GM18867 (cell line): ENCODE results near the gene GIGYF2.
"Not testable (repeated sequence)": the region's sequence is repeated elsewhere in the genome, so short reads cannot be mapped to it uniquely, and the experiment has no call there.

Source experiments
- ATAC-seq: cut with Tn5 transposase; IDR thresholded peaks from one replicate; pipeline ENCODE4 v1.9.1; 2021; ENCODE audit warnings: mild to moderate bottlenecking, moderate library complexity; ENCODE audit not compliant: unreplicated experiment

The GIGYF2 gene

GRCh38 chr2:232890536-232890895 lies 193.4 kb downstream of the GIGYF2 start:
- no peak for ATAC-seq

GRCh38 chr2:232890896-232891601 lies 193.9 kb downstream of the GIGYF2 start:
- no peak for ATAC-seq

GRCh38 chr2:232891621-232892071 lies 194.5 kb downstream of the GIGYF2 start:
- no peak for ATAC-seq

- no peak for ATAC-seq
These were observed 195.1 kb downstream of the GIGYF2 start for GRCh38 chr2:232892221-232892620.

DNA sequence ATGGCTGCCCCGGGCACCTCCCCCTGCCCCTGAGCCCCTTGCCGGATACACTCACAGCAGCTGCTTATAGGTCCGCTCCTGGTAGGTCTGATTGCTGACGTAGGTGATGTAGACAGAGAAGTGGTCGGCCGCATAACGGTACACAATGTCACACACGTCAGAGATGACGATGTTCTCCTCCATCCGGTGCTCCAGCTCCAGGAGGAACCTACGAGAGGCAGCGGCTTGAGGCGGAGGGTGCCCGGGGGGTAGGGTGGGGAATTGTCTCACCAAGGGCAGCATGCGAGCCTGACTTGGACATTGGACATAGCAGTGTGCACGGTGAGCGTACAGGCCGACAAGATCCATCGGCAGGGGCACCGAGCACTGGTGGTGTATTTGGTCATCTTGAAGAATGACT lies 195.7 kb downstream of the GIGYF2 start:
- ATAC-seq: no peak

- no peak for ATAC-seq
These were observed 196.7 kb downstream of the GIGYF2 start for GRCh38 chr2:232893834-232894233.

DNA sequence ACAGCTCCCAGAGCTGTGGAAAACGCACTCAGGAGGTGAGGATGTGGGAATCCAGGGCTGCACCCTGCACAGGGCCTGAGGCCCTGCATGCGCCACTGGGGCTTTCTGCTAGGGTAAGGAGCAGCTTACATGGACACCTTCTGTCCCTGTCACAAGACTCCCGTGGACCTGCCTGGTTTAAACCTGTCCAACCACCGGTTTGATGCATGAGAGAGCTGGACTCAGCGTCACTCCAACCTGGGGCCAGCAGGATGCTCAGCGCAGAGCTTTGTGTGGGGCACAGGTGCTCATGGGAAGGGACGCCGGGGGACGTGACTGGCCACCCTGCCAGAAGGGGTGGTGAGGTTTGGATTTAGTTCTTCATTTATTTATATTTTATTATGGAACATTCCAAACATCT lies 197.1 kb downstream of the GIGYF2 start:
- no peak for ATAC-seq

DNA sequence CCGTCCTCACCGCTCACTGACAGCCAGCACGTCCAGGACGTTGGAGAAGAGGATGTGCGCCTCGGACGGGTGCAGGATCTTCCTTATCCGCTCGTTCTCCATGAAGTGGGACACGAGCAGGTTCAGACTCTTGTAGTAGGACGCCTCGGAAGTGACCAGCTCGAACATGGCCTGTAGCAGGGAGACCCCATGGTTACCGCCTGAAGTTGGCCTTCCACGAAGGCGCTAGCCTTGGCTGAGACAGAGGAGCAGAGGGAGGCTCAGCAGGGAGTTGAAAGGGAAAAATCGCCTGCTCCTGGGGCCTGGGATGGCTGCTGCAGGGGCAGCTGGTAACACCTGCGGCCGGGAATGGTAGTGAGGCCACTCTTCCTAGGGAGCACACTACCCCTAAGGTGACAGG lies 197.6 kb downstream of the GIGYF2 start:
- no peak for ATAC-seq

DNA sequence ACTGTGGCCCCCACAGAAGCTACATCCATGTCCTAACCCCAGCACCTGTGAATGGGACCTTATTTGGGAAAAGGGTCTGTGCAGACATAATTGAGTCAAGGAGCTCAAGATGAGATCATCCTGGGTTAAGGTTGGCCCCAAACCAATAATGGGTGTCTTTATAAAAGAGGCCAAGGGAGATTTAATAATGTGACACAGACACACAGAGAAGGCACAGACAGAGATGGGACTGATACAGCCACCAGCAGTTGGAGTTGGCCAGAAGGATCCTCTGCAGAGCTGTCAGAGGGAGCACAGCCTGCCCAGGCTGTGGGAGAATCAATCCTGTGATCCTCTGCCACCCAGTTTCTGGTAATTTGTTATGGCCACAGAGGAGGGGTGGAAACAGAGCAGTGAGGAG lies 199.0 kb downstream of the GIGYF2 start:
- ATAC-seq: no peak

- ATAC-seq: no peak
These were observed 199.8 kb downstream of the GIGYF2 start for GRCh38 chr2:232896720-232897597.

- ATAC-seq: no peak
These were observed 200.7 kb downstream of the GIGYF2 start for GRCh38 chr2:232897598-232898408.

DNA sequence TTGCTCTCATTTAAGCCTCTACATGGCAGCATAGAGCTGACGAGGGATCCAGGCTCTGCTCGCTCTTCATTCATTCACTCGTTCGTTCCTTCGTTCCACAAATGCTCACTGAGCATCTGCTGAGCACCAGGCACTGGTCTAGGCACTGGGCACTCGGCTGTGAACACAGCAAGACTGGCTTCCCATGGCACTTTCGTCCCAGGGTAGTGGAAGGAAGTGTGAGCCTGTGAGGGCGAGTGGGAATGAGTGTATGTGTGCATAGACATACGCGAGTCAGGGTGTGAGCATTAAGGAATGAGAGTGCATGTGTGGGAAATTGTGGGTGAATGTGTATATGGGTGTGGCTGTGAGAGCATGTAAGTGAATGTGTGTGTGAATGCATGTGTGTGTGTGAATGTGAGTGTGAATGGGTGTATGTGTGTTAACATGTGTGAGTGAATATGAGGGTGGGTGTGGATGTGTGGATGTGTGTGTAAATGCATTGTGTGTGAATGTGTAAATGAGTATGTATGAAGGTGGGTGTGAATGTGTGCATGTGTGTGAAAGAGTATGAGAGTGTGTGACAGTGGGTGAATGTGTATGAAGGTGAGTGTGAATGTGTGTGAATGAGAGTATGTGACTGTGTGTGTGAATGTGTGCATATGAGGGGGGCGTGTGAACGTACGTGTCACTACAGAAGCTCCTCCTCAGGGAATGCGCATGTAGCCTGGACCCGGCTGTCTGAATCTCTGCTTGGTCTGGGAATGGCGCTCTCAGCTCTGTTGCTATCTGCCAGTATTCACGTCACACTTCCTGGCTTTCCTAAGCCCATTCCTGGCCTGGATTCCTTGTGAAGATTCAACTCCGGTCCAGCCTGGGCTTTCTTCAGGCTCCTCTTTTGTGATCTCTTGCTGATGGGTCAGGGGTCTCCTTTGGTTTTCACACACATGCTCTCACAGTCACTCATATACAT lies 201.7 kb downstream of the GIGYF2 start:
- no peak for ATAC-seq

GRCh38 chr2:232900811-232901735 lies 203.9 kb downstream of the GIGYF2 start:
- ATAC-seq: no peak

DNA sequence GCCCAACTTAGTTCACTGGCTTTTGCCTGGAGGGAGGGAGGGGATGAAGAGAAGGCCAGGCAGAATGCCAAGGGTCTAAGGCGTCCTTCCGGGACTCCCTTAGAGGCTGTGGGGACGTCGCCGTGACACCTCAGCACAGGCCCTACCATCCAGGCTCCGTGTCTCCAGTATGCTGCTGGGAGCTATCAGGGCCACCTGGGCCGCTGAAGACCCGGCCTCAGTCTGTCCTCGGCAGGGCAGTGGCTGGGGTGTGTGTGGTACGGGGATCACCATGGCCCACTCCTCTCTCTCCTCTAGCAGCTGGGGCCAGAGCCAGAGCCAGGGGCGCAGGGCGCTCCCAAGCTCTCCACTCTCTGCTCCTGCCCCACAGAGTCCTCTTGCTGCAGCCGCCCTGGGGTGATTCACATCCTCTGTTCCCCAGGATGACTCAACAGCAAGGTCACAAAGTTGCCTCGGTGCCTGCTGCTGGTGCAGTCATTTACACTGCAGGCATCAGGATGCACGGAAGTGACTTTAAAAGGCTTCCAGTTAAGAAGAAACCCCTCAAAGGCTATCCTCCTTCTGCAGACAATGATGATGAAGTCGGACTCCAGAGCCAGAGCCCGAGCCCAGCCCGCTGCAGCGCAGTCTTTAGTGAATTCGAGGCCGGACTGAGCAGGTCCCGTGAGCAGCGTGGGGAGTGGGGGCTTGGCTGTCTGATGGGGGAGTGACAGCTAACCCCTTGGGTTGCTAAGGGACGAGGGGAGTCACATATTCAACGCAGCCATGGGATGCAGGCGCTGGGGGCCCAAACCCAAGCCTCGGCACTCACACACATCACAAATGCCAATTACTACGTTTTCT lies 204.8 kb downstream of the GIGYF2 start:
- no peak for ATAC-seq

GRCh38 chr2:232903989-232904388 lies 206.9 kb downstream of the GIGYF2 start:
- no peak for ATAC-seq

GRCh38 chr2:232906867-232907717 lies 210.0 kb downstream of the GIGYF2 start:
- not testable (repeated sequence) for ATAC-seq

DNA sequence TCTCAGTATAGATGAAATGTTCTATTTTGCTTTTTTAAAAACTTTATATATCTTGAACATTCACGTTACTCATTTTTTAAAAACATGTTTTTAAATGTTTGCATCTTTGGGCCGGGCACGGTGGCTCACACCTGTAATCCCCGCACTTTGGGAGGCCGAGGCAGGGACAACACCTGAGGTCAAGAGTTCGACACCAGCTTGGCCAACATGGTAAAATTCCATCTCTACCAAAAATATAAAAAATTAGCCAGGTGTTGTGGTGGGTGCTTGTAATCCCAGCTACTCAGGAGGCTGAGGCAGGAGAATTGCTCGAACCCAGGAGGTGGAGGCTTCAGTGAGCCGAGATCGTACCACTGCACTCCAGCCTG lies 210.6 kb downstream of the GIGYF2 start:
- not testable (repeated sequence) for ATAC-seq
